ENCODE results near the gene ZNF174. TPM values are rescaled to one million over a fixed set of nuclear protein-coding genes. Genes with fewer than 3 reads are reported as not detected.
A peak's percentile ranks its signal among the peaks of the same experiment; 100 is the strongest.

ZNF174 gene
- total RNA-seq, 1 donor from 2014 or later = 19.3 TPM

GRCh38 chr16:3388325-3388724 lies 12.7 kb upstream of the ZNF174 start:
- Mint-ChIP-seq H3K27ac (no peak overlapping the region), H3K9me3 (peaks cover 48% of the 10 kb centered on the region), H3K27me3 (ENCODE audit: low read depth) (no peaks in the 10 kb centered on the region), H3K36me3 (peaks cover 80% of the 10 kb centered on the region), H3K4me3 (no peak overlapping the region), H3K4me1 (no peaks in the 10 kb centered on the region)
- TF ChIP-seq CTCF (IDR thresholded peaks at IDR 0.05; ENCODE audit: unreplicated experiment) = no peak
- no peak for DNase-seq (ENCODE audit: low spot score in 2 of 2, unreplicated experiment in 2 of 2)

GRCh38 chr16:3389663-3390338 lies 11.2 kb upstream of the ZNF174 start:
- no peak for TF ChIP-seq CTCF (IDR thresholded peaks at IDR 0.05; ENCODE audit: unreplicated experiment)

GRCh38 chr16:3400446-3400778 lies 603 bp upstream of the ZNF174 start:
- H3K9me3 Mint-ChIP-seq = peaks cover 34% of the 10 kb centered on the region
- peaks cover 13% of the 10 kb centered on the region for H3K4me1 Mint-ChIP-seq
- no peaks in the 10 kb centered on the region for H3K27me3 Mint-ChIP-seq (ENCODE audit: low read depth)
- TF ChIP-seq CTCF (IDR thresholded peaks at IDR 0.05; ENCODE audit: unreplicated experiment) = no peak
- peaks cover 62% of the 10 kb centered on the region for H3K36me3 Mint-ChIP-seq
- peak overlapping the region; percentile 87 for H3K27ac Mint-ChIP-seq
- DNase-seq (ENCODE audit: low spot score in 2 of 2, unreplicated experiment in 2 of 2) = no peak
- H3K4me3 Mint-ChIP-seq = peak overlapping the region; percentile 80

More at GRCh38 chr16:3389663-3390338, 11.2 kb upstream of the ZNF174 start:
- DNase-seq (ENCODE audit: low spot score in 2 of 2, unreplicated experiment in 2 of 2) = no peak
- H3K9me3 Mint-ChIP-seq = peaks cover 44% of the 10 kb centered on the region
- no peak overlapping the region for H3K27ac Mint-ChIP-seq
- H3K4me1 Mint-ChIP-seq = no peaks in the 10 kb centered on the region
- H3K4me3 Mint-ChIP-seq = no peak overlapping the region
- no peaks in the 10 kb centered on the region for H3K27me3 Mint-ChIP-seq (ENCODE audit: low read depth)
- peaks cover 79% of the 10 kb centered on the region for H3K36me3 Mint-ChIP-seq

- H3K27ac Mint-ChIP-seq = peak overlapping the region; percentile 94
- H3K9me3 Mint-ChIP-seq = peaks cover 39% of the 10 kb centered on the region
- H3K4me3 Mint-ChIP-seq = peak overlapping the region; percentile 80
- no peak for DNase-seq (ENCODE audit: low spot score in 2 of 2, unreplicated experiment in 2 of 2)
- peaks cover 63% of the 10 kb centered on the region for H3K36me3 Mint-ChIP-seq
- H3K4me1 Mint-ChIP-seq = peaks cover 13% of the 10 kb centered on the region
- H3K27me3 Mint-ChIP-seq (ENCODE audit: low read depth) = no peaks in the 10 kb centered on the region
- no peak for TF ChIP-seq CTCF (IDR thresholded peaks at IDR 0.05; ENCODE audit: unreplicated experiment)
These were observed 843 bp downstream of the ZNF174 start for GRCh38 chr16:3401719-3402397.

GRCh38 chr16:3408561-3409197 lies 7.7 kb downstream of the ZNF174 start:
- peaks cover 66% of the 10 kb centered on the region for H3K9me3 Mint-ChIP-seq
- no peak overlapping the region for H3K27ac Mint-ChIP-seq
- DNase-seq (ENCODE audit: low spot score in 2 of 2, unreplicated experiment in 2 of 2) = no peak

More at GRCh38 chr16:3408561-3409197, 7.7 kb downstream of the ZNF174 start:
- Mint-ChIP-seq H3K4me3 (no peak overlapping the region), H3K27me3 (ENCODE audit: low read depth) (no peaks in the 10 kb centered on the region), H3K4me1 (no peaks in the 10 kb centered on the region), H3K36me3 (peaks cover 76% of the 10 kb centered on the region)
- TF ChIP-seq CTCF (IDR thresholded peaks at IDR 0.05; ENCODE audit: unreplicated experiment) = no peak
